HEK293 (cell line): Measurements from ENCODE around the gene GJA5.

Source experiments
- CTCF ChIA-PET: fragments of 350-600 bp; formaldehyde crosslinking; extraction: SDS; loops from one replicate; lab custom pipeline; 2021; ENCODE audit warnings: antibody characterized with exemption; lab: Yijun Ruan, JAX
- POLR2A ChIA-PET: fragments of 300-600 bp; formaldehyde crosslinking; extraction: SDS; loops from one replicate; lab custom pipeline; 2020; ENCODE audit warnings: antibody characterized with exemption, inconsistent platforms; lab: Yijun Ruan, JAX
- H3K27ac ChIP-seq: fragments of 200-500 bp; sonication (Bioruptor generic); 2 replicates; pipeline ENCODE4 v1.5.1; 2014; ENCODE audit warnings: low read depth, low read length, control low read depth, inconsistent platforms; ENCODE audit errors: extremely low read depth
- H3K36me3 ChIP-seq, 2 experiments: fragments of 200-500 bp in 1 of 2; sonication (Bioruptor generic) in 1 of 2; 1 replicate in 1 of 2; 2 replicates in 1 of 2; pipeline ENCODE4 v1.5.1; 2014 to 2017; ENCODE audit warnings: inconsistent platforms in 2 of 2, low read length in 2 of 2; ENCODE audit not compliant: control insufficient read depth in 2 of 2, insufficient read depth in 1 of 2
- H3K4me1 ChIP-seq: fragments of 200-500 bp; sonication (Bioruptor generic); 2 replicates; pipeline ENCODE4 v1.5.1; 2014; ENCODE audit warnings: mild to moderate bottlenecking, low read length, inconsistent platforms; ENCODE audit not compliant: control insufficient read depth, insufficient read depth
- H3K4me3 ChIP-seq: 2 replicates; pipeline ENCODE4 v1.5.1; 2011; ENCODE audit warnings: low read depth, mild to moderate bottlenecking, control low read depth, low read length, moderate library complexity
- H3K9me3 ChIP-seq: fragments of 200-500 bp; sonication (Bioruptor generic); 2 replicates; pipeline ENCODE4 v1.5.1; 2014; ENCODE audit warnings: low read depth, low read length, inconsistent platforms; ENCODE audit not compliant: control insufficient read depth, insufficient read depth
- GLI2 ChIP-seq: fragments of 450-650 bp; formaldehyde crosslinking; IDR thresholded peaks from 2 replicates; pipeline ENCODE4; 2017; ENCODE audit warnings: missing biosample characterization, missing genetic modification characterization, low read depth, borderline replicate concordance
- GLI4 ChIP-seq: fragments of 450-650 bp; formaldehyde crosslinking; IDR thresholded peaks from 2 replicates; pipeline ENCODE4 v1.5.1; 2016; ENCODE audit warnings: missing biosample characterization, missing genetic modification characterization
- IKZF3 ChIP-seq: fragments of 450-650 bp; IDR thresholded peaks from 2 replicates; pipeline ENCODE4 v1.5.0; 2018; ENCODE audit warnings: missing biosample characterization, mild to moderate bottlenecking, missing genetic modification characterization, moderate library complexity
- KLF16 ChIP-seq: fragments of 450-650 bp; formaldehyde crosslinking; IDR thresholded peaks from 2 replicates; pipeline ENCODE4 v1.5.1; 2017; ENCODE audit warnings: missing biosample characterization, missing genetic modification characterization
- SCRT1 ChIP-seq: fragments of 450-650 bp; formaldehyde crosslinking; IDR thresholded peaks from 2 replicates; pipeline ENCODE4 v1.5.1; 2016; ENCODE audit warnings: missing biosample characterization, missing genetic modification characterization, borderline replicate concordance
- SP2 ChIP-seq: fragments of 450-650 bp; formaldehyde crosslinking; IDR thresholded peaks from 2 replicates; pipeline ENCODE4 v1.5.1; 2016; ENCODE audit warnings: missing biosample characterization, missing genetic modification characterization
- ZBTB17 ChIP-seq: fragments of 450-650 bp; formaldehyde crosslinking; IDR thresholded peaks from 2 replicates; pipeline ENCODE4 v1.5.1; 2016; ENCODE audit warnings: missing biosample characterization, missing genetic modification characterization
- ZNF112 ChIP-seq: fragments of 450-650 bp; formaldehyde crosslinking; IDR thresholded peaks from 2 replicates; pipeline ENCODE4 v1.5.0; 2017; ENCODE audit warnings: missing biosample characterization, missing genetic modification characterization
- ZNF133 ChIP-seq: fragments of 450-650 bp; formaldehyde crosslinking; IDR thresholded peaks from 2 replicates; pipeline ENCODE4 v1.5.1; 2016; ENCODE audit warnings: missing biosample characterization, missing genetic modification characterization
- ZNF16 ChIP-seq: fragments of 450-650 bp; formaldehyde crosslinking; IDR thresholded peaks from 2 replicates; pipeline ENCODE4 v1.5.1; 2016; ENCODE audit warnings: low read depth, missing biosample characterization, missing genetic modification characterization
- ZNF223 ChIP-seq: fragments of 450-650 bp; formaldehyde crosslinking; IDR thresholded peaks from 2 replicates; pipeline ENCODE4 v1.5.1; 2016; ENCODE audit warnings: missing biosample characterization, missing genetic modification characterization
- ZNF37A ChIP-seq: fragments of 450-650 bp; IDR thresholded peaks from 2 replicates; pipeline ENCODE4 v1.5.1; 2018; ENCODE audit warnings: missing biosample characterization, missing genetic modification characterization
- ZNF433 ChIP-seq: fragments of 450-650 bp; formaldehyde crosslinking; IDR thresholded peaks from 2 replicates; pipeline ENCODE4 v1.5.1; 2016; ENCODE audit warnings: missing biosample characterization, missing genetic modification characterization, low read depth
- ZNF501 ChIP-seq: fragments of 450-650 bp; formaldehyde crosslinking; IDR thresholded peaks from 2 replicates; pipeline ENCODE4 v1.5.1; 2016; ENCODE audit warnings: missing biosample characterization, missing genetic modification characterization
- ZNF558 ChIP-seq: fragments of 450-650 bp; formaldehyde crosslinking; IDR thresholded peaks from 2 replicates; pipeline ENCODE4 v1.5.1; 2016; ENCODE audit warnings: missing biosample characterization, missing genetic modification characterization
- ZNF701 ChIP-seq: fragments of 450-650 bp; formaldehyde crosslinking; IDR thresholded peaks from 2 replicates; pipeline ENCODE4 v1.5.1; 2016; ENCODE audit warnings: missing biosample characterization, missing genetic modification characterization
- ZNF792 ChIP-seq: fragments of 450-650 bp; formaldehyde crosslinking; IDR thresholded peaks from 2 replicates; pipeline ENCODE4 v1.5.1; 2016; ENCODE audit warnings: missing biosample characterization, missing genetic modification characterization
- ZNF830 ChIP-seq: fragments of 450-650 bp; IDR thresholded peaks from 2 replicates; pipeline ENCODE4 v1.5.0; 2018; ENCODE audit warnings: missing biosample characterization, missing genetic modification characterization, low read depth, mild to moderate bottlenecking, moderate library complexity
- ZNF843 ChIP-seq: fragments of 450-650 bp; formaldehyde crosslinking; IDR thresholded peaks from 2 replicates; pipeline ENCODE4 v1.5.1; 2016; ENCODE audit warnings: missing biosample characterization, missing genetic modification characterization
- TF ChIP-seq, protein P1 (sequence below): fragments of 450-650 bp; formaldehyde crosslinking; IDR thresholded peaks from 2 replicates; pipeline ENCODE4 v1.5.1; 2016; ENCODE audit warnings: missing biosample characterization, missing genetic modification characterization, low read depth
- TF ChIP-seq, protein P2 (sequence below): fragments of 450-650 bp; formaldehyde crosslinking; IDR thresholded peaks from 2 replicates; pipeline ENCODE4 v1.5.1; 2016; ENCODE audit warnings: missing biosample characterization, missing genetic modification characterization, borderline replicate concordance
- TF ChIP-seq, protein P3 (sequence below): fragments of 450-650 bp; formaldehyde crosslinking; optimal IDR thresholded peaks from 2 replicates; pipeline ENCODE3; 2016; ENCODE audit warnings: missing biosample characterization, mild to moderate bottlenecking, missing genetic modification characterization
- TF ChIP-seq, protein P4 (sequence below): fragments of 450-650 bp; formaldehyde crosslinking; IDR thresholded peaks from 2 replicates; pipeline ENCODE4 v1.5.1; 2016; ENCODE audit warnings: missing biosample characterization, missing genetic modification characterization
- TF ChIP-seq, protein P5 (sequence below): fragments of 450-650 bp; formaldehyde crosslinking; IDR thresholded peaks from 2 replicates; pipeline ENCODE4 v1.5.1; 2016; ENCODE audit warnings: missing biosample characterization, missing genetic modification characterization

Gene GJA5

DNA sequence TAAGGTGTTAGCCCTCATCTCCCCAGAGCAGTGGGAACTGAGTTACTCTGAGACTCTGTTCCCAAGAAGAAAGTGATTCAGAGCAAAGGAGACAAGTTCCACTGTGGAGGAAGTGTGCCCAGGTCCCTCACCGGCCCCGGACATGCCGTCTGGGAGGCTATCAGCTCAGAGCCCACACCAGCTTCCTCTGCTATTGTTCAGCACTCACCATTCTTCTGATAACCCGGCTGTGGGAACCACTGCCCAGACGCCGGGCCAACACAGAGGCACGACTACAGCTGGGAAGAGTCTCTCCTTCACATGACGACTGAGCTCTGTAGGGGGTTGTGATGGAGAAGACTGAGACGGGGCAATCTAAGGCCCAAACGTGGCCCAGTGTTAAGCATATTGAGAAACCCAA, 34.2 kb upstream of the GJA5 start:
- H3K4me1 ChIP-seq: no peaks in the 10 kb centered on the region
- H3K4me3 ChIP-seq: no peak overlapping the region
- H3K9me3 ChIP-seq: no peaks in the 10 kb centered on the region
- H3K27ac ChIP-seq: no peak overlapping the region
- POLR2A ChIA-PET: no interaction called here
- CTCF ChIA-PET: interaction anchor here (0.6 to 0.7 kb wide), 2 partner anchors 304 to 521 kb away, joined by 3 to 4 read pairs; no protein-coding TSS in a partner anchor
- H3K36me3 ChIP-seq: no peaks in the 10 kb centered on the region
- no peak for TF ChIP-seq ZNF843 (tag by site-specific recombination)
- TF ChIP-seq ZNF558 (tag by site-specific recombination): no peak
- TF ChIP-seq, protein P1, sequence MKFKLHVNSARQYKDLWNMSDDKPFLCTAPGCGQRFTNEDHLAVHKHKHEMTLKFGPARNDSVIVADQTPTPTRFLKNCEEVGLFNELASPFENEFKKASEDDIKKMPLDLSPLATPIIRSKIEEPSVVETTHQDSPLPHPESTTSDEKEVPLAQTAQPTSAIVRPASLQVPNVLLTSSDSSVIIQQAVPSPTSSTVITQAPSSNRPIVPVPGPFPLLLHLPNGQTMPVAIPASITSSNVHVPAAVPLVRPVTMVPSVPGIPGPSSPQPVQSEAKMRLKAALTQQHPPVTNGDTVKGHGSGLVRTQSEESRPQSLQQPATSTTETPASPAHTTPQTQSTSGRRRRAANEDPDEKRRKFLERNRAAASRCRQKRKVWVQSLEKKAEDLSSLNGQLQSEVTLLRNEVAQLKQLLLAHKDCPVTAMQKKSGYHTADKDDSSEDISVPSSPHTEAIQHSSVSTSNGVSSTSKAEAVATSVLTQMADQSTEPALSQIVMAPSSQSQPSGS (tag by site-specific recombination): no peak
- no peak for TF ChIP-seq ZNF16 (tag by site-specific recombination)
- no peak for TF ChIP-seq ZNF701 (tag by site-specific recombination)
- TF ChIP-seq ZNF792 (tag by site-specific recombination): no peak
- no peak for TF ChIP-seq ZNF501
- TF ChIP-seq, all 188 proteins: peak for 0

DNA sequence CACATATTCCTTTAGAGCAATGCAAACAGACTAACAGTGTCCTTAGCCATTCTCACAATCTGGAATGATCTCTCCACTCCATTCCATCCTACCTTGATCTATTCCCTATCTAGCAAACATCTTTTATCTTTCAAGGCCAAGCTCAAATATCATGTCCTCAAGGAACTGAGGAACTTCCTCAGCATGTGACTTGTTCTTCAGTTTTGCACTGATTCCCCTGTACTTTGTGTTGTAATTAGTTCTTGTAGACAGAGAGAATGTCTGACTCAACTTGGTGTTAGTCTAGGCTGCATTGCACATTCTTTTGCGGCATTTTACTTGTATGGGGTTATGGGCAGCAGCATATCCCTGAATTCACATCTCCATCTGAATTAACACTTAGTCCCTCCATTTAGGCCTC, 31.5 kb upstream of the GJA5 start:
- Histone ChIP-seq H3K9me3 (no peaks in the 10 kb centered on the region), H3K36me3 (no peaks in the 10 kb centered on the region), H3K27ac (no peak overlapping the region), H3K4me3 (no peak overlapping the region), H3K4me1 (no peaks in the 10 kb centered on the region)
- POLR2A ChIA-PET: no interaction called here
- CTCF ChIA-PET: no interaction called here
- TF ChIP-seq ZNF433 (no peak), IKZF3 (tag by site-specific recombination) (no peak), ZNF37A (no peak), KLF16 (no peak), SP2 (tag by site-specific recombination) (no peak), ZNF133 (tag by site-specific recombination) (no peak), ZNF112 (tag by site-specific recombination) (no peak), GLI2 (tag by site-specific recombination) (no peak), ZNF223 (tag by site-specific recombination) (no peak), GLI4 (tag by site-specific recombination) (no peak), ZNF830 (tag by site-specific recombination) (no peak), ZBTB17 (tag by site-specific recombination) (no peak), SCRT1 (tag by site-specific recombination) (no peak)
- TF ChIP-seq, protein P2, sequence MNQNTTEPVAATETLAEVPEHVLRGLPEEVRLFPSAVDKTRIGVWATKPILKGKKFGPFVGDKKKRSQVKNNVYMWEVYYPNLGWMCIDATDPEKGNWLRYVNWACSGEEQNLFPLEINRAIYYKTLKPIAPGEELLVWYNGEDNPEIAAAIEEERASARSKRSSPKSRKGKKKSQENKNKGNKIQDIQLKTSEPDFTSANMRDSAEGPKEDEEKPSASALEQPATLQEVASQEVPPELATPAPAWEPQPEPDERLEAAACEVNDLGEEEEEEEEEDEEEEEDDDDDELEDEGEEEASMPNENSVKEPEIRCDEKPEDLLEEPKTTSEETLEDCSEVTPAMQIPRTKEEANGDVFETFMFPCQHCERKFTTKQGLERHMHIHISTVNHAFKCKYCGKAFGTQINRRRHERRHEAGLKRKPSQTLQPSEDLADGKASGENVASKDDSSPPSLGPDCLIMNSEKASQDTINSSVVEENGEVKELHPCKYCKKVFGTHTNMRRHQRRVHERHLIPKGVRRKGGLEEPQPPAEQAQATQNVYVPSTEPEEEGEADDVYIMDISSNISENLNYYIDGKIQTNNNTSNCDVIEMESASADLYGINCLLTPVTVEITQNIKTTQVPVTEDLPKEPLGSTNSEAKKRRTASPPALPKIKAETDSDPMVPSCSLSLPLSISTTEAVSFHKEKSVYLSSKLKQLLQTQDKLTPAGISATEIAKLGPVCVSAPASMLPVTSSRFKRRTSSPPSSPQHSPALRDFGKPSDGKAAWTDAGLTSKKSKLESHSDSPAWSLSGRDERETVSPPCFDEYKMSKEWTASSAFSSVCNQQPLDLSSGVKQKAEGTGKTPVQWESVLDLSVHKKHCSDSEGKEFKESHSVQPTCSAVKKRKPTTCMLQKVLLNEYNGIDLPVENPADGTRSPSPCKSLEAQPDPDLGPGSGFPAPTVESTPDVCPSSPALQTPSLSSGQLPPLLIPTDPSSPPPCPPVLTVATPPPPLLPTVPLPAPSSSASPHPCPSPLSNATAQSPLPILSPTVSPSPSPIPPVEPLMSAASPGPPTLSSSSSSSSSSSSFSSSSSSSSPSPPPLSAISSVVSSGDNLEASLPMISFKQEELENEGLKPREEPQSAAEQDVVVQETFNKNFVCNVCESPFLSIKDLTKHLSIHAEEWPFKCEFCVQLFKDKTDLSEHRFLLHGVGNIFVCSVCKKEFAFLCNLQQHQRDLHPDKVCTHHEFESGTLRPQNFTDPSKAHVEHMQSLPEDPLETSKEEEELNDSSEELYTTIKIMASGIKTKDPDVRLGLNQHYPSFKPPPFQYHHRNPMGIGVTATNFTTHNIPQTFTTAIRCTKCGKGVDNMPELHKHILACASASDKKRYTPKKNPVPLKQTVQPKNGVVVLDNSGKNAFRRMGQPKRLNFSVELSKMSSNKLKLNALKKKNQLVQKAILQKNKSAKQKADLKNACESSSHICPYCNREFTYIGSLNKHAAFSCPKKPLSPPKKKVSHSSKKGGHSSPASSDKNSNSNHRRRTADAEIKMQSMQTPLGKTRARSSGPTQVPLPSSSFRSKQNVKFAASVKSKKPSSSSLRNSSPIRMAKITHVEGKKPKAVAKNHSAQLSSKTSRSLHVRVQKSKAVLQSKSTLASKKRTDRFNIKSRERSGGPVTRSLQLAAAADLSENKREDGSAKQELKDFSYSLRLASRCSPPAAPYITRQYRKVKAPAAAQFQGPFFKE (tag by site-specific recombination): no peak
- TF ChIP-seq, protein P3, sequence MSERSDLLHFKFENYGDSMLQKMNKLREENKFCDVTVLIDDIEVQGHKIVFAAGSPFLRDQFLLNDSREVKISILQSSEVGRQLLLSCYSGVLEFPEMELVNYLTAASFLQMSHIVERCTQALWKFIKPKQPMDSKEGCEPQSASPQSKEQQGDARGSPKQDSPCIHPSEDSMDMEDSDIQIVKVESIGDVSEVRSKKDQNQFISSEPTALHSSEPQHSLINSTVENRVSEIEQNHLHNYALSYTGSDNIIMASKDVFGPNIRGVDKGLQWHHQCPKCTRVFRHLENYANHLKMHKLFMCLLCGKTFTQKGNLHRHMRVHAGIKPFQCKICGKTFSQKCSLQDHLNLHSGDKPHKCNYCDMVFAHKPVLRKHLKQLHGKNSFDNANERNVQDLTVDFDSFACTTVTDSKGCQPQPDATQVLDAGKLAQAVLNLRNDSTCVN (tag by site-specific recombination): no peak
- TF ChIP-seq, protein P4, sequence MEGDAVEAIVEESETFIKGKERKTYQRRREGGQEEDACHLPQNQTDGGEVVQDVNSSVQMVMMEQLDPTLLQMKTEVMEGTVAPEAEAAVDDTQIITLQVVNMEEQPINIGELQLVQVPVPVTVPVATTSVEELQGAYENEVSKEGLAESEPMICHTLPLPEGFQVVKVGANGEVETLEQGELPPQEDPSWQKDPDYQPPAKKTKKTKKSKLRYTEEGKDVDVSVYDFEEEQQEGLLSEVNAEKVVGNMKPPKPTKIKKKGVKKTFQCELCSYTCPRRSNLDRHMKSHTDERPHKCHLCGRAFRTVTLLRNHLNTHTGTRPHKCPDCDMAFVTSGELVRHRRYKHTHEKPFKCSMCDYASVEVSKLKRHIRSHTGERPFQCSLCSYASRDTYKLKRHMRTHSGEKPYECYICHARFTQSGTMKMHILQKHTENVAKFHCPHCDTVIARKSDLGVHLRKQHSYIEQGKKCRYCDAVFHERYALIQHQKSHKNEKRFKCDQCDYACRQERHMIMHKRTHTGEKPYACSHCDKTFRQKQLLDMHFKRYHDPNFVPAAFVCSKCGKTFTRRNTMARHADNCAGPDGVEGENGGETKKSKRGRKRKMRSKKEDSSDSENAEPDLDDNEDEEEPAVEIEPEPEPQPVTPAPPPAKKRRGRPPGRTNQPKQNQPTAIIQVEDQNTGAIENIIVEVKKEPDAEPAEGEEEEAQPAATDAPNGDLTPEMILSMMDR (tag by site-specific recombination): no peak
- TF ChIP-seq, protein P5, sequence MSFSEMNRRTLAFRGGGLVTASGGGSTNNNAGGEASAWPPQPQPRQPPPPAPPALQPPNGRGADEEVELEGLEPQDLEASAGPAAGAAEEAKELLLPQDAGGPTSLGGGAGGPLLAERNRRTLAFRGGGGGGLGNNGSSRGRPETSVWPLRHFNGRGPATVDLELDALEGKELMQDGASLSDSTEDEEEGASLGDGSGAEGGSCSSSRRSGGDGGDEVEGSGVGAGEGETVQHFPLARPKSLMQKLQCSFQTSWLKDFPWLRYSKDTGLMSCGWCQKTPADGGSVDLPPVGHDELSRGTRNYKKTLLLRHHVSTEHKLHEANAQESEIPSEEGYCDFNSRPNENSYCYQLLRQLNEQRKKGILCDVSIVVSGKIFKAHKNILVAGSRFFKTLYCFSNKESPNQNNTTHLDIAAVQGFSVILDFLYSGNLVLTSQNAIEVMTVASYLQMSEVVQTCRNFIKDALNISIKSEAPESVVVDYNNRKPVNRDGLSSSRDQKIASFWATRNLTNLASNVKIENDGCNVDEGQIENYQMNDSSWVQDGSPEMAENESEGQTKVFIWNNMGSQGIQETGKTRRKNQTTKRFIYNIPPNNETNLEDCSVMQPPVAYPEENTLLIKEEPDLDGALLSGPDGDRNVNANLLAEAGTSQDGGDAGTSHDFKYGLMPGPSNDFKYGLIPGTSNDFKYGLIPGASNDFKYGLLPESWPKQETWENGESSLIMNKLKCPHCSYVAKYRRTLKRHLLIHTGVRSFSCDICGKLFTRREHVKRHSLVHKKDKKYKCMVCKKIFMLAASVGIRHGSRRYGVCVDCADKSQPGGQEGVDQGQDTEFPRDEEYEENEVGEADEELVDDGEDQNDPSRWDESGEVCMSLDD: no peak
